GM20000 (cell line): ENCODE data around the gene C2orf69.

Experiments
- DNase-seq: peaks from one replicate; pipeline ENCODE4 v3.0.0; 2012; ENCODE audit warnings: low spot score
- TF ChIP-seq, protein P1 (sequence below): IDR thresholded peaks from 2 replicates; pipeline ENCODE4 v1.5.1; 2012; ENCODE audit warnings: mild to moderate bottlenecking, control low read depth; ENCODE audit errors: extremely low read depth, missing control alignments

C2orf69 gene

DNA sequence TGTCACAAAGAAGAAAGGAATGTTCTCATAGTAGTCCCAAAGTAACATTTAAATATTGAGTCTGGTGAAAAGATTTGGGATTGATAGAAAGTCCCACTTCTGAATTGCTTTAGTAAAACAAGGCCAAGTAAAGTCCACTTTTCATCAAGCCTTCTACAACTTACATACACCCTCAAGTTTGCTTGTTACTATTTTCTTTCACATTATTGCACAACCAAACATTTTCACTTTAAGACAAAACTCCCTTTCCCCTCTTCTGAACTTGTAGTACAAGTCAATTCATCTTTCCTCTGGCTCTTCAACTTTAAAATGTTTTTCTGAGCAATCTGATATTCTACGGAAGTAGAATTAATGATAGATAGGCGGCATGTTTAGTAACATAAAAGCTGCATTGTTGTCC, 55.3 kb downstream of the C2orf69 start:
- TF ChIP-seq, protein P1, sequence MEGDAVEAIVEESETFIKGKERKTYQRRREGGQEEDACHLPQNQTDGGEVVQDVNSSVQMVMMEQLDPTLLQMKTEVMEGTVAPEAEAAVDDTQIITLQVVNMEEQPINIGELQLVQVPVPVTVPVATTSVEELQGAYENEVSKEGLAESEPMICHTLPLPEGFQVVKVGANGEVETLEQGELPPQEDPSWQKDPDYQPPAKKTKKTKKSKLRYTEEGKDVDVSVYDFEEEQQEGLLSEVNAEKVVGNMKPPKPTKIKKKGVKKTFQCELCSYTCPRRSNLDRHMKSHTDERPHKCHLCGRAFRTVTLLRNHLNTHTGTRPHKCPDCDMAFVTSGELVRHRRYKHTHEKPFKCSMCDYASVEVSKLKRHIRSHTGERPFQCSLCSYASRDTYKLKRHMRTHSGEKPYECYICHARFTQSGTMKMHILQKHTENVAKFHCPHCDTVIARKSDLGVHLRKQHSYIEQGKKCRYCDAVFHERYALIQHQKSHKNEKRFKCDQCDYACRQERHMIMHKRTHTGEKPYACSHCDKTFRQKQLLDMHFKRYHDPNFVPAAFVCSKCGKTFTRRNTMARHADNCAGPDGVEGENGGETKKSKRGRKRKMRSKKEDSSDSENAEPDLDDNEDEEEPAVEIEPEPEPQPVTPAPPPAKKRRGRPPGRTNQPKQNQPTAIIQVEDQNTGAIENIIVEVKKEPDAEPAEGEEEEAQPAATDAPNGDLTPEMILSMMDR, result no peak

DNA sequence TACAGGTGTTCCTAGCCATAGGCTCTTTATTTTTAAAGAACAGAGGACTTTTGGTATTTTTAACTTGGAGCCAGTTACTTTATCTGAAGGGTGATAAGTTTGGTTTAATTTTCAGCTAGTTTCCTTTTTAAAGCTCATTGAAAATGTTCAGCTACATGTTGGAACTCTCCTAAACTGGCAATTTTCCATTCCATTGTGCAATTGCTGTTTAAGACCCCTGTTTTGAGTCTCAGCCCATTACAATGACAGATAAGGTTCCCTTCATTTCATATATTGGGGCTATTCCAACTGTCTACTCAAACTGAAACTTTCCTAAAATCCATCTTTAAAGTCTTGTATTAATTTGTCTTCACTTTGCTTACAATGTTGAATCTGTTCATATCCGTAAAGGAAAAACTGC, 55.9 kb downstream of the C2orf69 start:
- TF ChIP-seq, protein P1, result no peak

More for the DNA sequence above, 55.3 kb downstream of the C2orf69 start:
- no peak for DNase-seq

DNA sequence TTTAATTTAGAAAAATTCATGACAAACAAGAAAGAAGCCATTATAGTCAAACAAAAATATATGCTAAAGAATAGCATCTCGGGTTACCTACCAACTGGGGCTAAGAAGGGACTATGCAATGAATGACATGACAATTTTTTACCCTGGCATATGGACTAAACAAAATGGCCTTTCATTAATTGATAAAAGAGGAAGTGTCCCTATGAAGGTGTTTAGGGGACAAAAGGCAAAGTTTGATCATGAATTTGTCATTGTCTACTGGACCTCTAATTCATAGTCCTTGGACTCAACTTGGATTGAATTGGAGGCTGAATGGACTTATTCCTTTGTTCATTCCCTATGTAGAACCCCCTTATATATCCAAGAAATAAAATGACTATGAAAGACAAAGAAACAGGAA, 57.0 kb downstream of the C2orf69 start:
- DNase-seq, result no peak
- TF ChIP-seq, protein P1, result no peak

More for the DNA sequence above, 55.9 kb downstream of the C2orf69 start:
- DNase-seq, result no peak

DNA sequence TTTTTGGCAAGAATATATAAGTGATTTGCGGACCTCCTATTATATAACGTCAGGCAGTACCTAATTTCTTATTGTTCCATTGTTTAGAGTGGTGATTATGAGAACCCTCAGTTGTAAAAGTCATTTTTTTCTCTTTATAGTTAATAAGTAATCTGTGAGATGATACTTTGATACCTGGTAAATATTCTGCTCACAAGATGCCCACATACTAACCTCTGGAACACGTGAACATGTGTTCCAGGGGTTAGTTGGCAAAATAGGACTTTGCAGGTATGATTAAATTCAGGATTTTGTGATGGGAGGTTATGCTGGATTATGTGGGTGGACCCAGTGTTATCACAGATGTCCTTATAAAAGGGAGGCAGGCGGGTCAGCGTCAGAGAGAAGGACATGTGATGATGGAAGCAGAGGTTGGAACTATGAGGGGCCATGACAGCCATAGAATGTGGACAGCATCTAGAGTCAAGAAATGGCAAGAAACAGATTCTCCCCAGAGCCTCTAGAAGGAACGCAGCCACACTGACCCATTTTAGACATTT, 61.1 kb downstream of the C2orf69 start:
- TF ChIP-seq, protein P1, result no peak

DNA sequence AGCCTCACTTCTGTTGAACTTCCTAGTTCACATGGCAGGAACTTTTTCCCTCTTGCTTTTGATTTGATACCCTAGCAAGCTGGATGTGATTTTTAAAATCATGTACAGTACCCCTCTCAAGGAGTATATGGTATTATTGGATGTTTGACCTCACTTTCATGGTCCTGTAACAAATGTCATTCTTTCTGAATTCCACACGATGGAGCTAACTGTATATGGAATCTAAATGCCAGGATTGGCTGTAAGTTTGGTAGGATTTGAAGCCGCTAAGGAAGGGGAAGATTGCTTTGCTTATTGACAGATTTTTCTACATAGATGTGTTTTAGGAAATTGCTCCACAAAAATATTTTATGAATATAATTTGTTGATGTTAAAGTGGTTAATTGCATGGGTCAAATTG, 62.6 kb downstream of the C2orf69 start:
- DNase-seq, result no peak
- TF ChIP-seq, protein P1, result no peak

More for the DNA sequence above, 61.1 kb downstream of the C2orf69 start:
- DNase-seq, result no peak

DNA sequence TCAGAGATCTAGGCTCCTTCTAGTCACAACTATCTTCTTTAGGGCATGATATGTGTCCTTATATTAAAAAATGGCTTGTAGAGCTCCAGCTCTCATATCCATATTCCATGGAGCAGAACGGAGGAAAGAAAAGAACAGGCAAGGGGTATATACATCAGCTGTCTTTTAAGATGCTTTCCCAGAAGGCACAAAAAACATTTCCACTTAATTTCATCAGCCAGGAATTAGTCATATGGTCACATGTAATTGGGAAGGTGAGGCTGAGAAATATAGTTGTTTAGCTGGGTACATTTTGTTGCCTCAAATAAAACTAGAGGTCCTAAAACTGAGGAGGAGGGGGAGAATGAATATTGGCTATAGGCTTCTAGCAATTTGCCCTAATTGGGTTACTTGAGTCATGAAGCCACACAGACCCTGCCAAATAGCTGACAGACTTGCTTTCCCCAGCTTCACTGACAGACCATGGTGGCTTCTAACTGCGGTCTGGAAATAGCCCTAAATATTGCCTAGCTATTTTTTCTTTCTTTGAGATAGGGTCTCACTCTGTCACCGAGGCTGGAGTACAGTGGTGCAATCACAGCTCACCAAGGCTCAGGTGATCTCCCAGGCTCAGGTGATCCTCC, 64.3 kb downstream of the C2orf69 start:
- DNase-seq, result no peak
- TF ChIP-seq, protein P1, result no peak
